GM21528 (cell line): ENCODE results near the gene PPM1A.
A peak's percentile ranks its signal among the peaks of the same experiment; 100 is the strongest.

ENCODE experiments used
- ATAC-seq: cut with Tn5 transposase; IDR thresholded peaks from one replicate; pipeline ENCODE4 v1.9.1; 2021; ENCODE audit warnings: mild to moderate bottlenecking, moderate library complexity; ENCODE audit not compliant: unreplicated experiment, low FRiP score

The PPM1A gene

GRCh38 chr14:60248697-60249318 lies at the start of gene PPM1A:
TSS of gene PPM1A (plus strand) at chr14:60249221. CDS start at chr14:60282704, 33,483 bp downstream.
- ATAC-seq, result peak; percentile 79

- no peak for ATAC-seq
These were observed 49.7 kb upstream of the PPM1A start for GRCh38 chr14:60199321-60199720.

- peak; percentile 82 for ATAC-seq
These were observed 44.7 kb upstream of the PPM1A start for GRCh38 chr14:60204104-60204842.

GRCh38 chr14:60204843-60205774 lies 43.9 kb upstream of the PPM1A start:
- peak; percentile 63 for ATAC-seq

- ATAC-seq, result no peak
These were observed 42.8 kb upstream of the PPM1A start for GRCh38 chr14:60206249-60206670.

- no peak for ATAC-seq
These were observed 42.0 kb upstream of the PPM1A start for GRCh38 chr14:60206837-60207533.

GRCh38 chr14:60210703-60211102 lies 38.3 kb upstream of the PPM1A start:
- no peak for ATAC-seq

- no peak for ATAC-seq
These were observed 37.9 kb upstream of the PPM1A start for GRCh38 chr14:60211153-60211552.

GRCh38 chr14:60212503-60213371 lies 36.3 kb upstream of the PPM1A start:
- ATAC-seq, result peak; percentile 95

- ATAC-seq, result no peak
These were observed 35.0 kb upstream of the PPM1A start for GRCh38 chr14:60214003-60214402.

- ATAC-seq, result no peak
These were observed 34.5 kb upstream of the PPM1A start for GRCh38 chr14:60214415-60215126.

- no peak for ATAC-seq
These were observed 33.9 kb upstream of the PPM1A start for GRCh38 chr14:60215127-60215444.

- ATAC-seq, result no peak
These were observed 33.3 kb upstream of the PPM1A start for GRCh38 chr14:60215520-60216420.

GRCh38 chr14:60217713-60218112 lies 31.3 kb upstream of the PPM1A start:
- no peak for ATAC-seq

- peak; percentile 60 for ATAC-seq
These were observed 28.9 kb upstream of the PPM1A start for GRCh38 chr14:60220084-60220483.

GRCh38 chr14:60220917-60221316 lies 28.1 kb upstream of the PPM1A start:
- no peak for ATAC-seq

GRCh38 chr14:60221457-60221856 lies 27.6 kb upstream of the PPM1A start:
- no peak for ATAC-seq

- no peak for ATAC-seq
These were observed 26.2 kb upstream of the PPM1A start for GRCh38 chr14:60222820-60223219.
